ENCODE results near the gene MCTP2.

- TF ChIP-seq, protein P1, sequence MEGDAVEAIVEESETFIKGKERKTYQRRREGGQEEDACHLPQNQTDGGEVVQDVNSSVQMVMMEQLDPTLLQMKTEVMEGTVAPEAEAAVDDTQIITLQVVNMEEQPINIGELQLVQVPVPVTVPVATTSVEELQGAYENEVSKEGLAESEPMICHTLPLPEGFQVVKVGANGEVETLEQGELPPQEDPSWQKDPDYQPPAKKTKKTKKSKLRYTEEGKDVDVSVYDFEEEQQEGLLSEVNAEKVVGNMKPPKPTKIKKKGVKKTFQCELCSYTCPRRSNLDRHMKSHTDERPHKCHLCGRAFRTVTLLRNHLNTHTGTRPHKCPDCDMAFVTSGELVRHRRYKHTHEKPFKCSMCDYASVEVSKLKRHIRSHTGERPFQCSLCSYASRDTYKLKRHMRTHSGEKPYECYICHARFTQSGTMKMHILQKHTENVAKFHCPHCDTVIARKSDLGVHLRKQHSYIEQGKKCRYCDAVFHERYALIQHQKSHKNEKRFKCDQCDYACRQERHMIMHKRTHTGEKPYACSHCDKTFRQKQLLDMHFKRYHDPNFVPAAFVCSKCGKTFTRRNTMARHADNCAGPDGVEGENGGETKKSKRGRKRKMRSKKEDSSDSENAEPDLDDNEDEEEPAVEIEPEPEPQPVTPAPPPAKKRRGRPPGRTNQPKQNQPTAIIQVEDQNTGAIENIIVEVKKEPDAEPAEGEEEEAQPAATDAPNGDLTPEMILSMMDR (conservative IDR thresholded peaks at IDR 0.05; ENCODE audit: low read depth, low read length): no peak
- TF ChIP-seq EZH2 (IDR thresholded peaks at IDR 0.05; ENCODE audit: borderline replicate concordance, low read depth, low read length, poor library complexity, severe bottlenecking): no peak
Observed at GRCh38 chr15:94457661-94458060, 226.3 kb downstream of the MCTP2 start.
